Measurements from ENCODE around the gene LEFTY2. TPM values are rescaled to one million over a fixed set of nuclear protein-coding genes. Genes with fewer than 3 reads are reported as not detected.
"Not testable (repeated sequence)": the region's sequence is repeated elsewhere in the genome, so short reads cannot be mapped to it uniquely, and the experiment has no call there.

Gene LEFTY2
- total RNA-seq, 2 experiments from 2014 or later, result 0.10 TPM; not detected in 1

DNA sequence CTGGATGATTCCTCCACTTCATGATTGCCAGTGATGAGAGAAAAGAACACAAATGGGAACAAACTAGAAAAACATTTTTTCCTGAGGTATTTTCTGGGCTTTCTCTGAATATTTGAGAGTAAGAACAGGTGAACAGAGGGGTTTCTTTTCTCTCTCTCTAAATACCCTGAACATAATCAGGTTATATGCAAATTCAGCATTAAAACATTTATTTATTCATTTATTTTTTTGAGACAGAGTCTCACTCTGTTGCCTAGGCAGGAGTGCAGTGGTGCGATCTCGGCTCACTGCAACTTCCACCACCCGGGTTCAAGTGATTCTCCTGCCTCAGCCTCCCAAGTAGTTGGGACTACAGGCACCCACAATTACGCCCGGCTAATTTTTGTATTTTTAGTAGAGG, 5.8 kb upstream of the LEFTY2 start:
- peaks cover 8% of the 10 kb centered on the region for H3K4me1 Mint-ChIP-seq (ENCODE audit: low read depth)
- CTCF ChIA-PET, result no interaction called here

DNA sequence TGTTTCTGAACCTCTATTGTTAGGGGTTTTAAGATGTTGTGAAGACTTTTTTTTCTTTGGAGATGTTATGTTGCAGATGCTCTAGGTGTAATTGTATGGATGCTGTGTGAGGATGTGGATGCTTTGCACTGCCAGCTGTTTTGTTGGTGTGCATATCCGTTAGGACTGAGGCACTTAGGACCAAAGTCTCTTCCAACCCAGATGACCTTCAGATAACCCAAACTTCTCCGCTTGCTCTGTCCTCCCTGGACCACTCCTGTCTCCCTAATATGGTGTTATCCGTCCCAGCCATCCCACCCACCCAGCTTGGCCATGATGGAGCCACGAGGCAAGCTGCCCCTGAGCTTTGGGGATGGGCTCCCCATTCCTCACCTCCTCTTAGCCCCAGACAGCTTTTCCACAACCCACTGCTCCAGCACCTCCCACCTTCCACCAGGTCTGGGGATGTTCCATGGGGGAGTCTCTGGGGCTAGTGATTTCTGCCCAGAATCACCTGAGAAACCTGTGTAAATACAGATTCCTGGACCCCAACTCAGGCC, 5.1 kb upstream of the LEFTY2 start:
- CTCF ChIA-PET, result interaction anchor here (0.7 kb wide), 1 partner anchor 136 kb away, joined by 3 read pairs; the partner anchor contains the start of gene EPHX1
- Mint-ChIP-seq H3K27ac (no peak overlapping the region), H3K4me1 (ENCODE audit: low read depth) (peaks cover 8% of the 10 kb centered on the region), H3K4me3 (no peak overlapping the region), H3K9me3 (no peaks in the 10 kb centered on the region), H3K27me3 (ENCODE audit: low read depth) (peaks cover 2% of the 10 kb centered on the region), H3K36me3 (ENCODE audit: low read depth) (no peaks in the 10 kb centered on the region)
- no peak for DNase-seq
- intact Hi-C loops (cut with micrococcal nuclease), result no loop called here

More for the DNA sequence above, 5.8 kb upstream of the LEFTY2 start:
- no peak for DNase-seq
- intact Hi-C loops (cut with micrococcal nuclease), result no loop called here
- no peaks in the 10 kb centered on the region for H3K9me3 Mint-ChIP-seq
- H3K27me3 Mint-ChIP-seq (ENCODE audit: low read depth), result peaks cover 3% of the 10 kb centered on the region
- H3K27ac Mint-ChIP-seq, result no peak overlapping the region
- H3K4me3 Mint-ChIP-seq, result no peak overlapping the region
- H3K36me3 Mint-ChIP-seq (ENCODE audit: low read depth), result no peaks in the 10 kb centered on the region

DNA sequence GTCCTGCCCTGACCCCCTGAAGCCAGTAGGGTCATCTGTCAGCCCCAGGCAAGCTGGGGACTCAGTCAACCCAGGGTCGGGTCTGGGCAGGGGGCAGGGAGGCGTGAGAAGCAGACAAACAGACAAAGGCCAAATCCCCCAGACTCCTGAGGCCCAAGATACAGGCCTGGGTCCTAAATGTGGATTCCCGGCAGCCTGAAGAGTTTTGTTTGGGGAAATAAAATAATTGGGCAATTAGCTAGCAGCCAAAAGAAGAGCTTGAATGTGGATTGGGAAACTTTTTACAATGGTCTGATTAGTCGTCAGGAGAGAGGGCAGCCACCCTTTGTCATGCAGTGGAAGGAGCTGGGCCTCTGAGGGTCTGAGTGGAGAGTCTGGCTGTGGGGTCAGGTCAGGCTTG, 4.5 kb upstream of the LEFTY2 start:
- H3K4me3 Mint-ChIP-seq, result no peak overlapping the region
- H3K27ac Mint-ChIP-seq, result no peak overlapping the region
- H3K36me3 Mint-ChIP-seq (ENCODE audit: low read depth), result no peaks in the 10 kb centered on the region
- H3K9me3 Mint-ChIP-seq, result no peaks in the 10 kb centered on the region
- intact Hi-C loops (cut with micrococcal nuclease), result no loop called here
- CTCF ChIA-PET, result interaction anchor here (0.7 to 2.1 kb wide), 2 partner anchors 17 to 135 kb away, joined by 3 to 5 read pairs; partner anchors contain the start of gene EPHX1
- DNase-seq, result no peak
- peaks cover 8% of the 10 kb centered on the region for H3K4me1 Mint-ChIP-seq (ENCODE audit: low read depth)
- no peaks in the 10 kb centered on the region for H3K27me3 Mint-ChIP-seq (ENCODE audit: low read depth)

DNA sequence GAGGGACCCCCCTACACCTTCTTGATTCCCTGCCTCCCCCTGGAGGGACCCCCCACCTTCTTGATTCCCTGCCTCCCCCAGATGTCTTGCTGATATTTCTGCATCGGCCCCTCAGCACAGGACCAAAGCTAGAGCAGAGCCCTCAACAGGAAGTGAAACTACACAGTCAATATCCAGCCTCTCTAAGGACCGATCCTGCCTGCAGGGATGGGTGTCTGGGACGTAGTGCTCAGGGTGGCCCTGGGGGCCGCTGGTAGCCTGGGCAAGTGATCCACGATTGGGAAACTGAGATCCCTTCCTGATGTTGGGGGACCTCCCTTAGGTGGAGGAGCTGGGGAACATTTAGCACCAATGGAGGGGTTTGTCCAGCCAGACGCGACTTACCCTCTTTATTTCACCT, 3.9 kb upstream of the LEFTY2 start:
- H3K27ac Mint-ChIP-seq, result no peak overlapping the region
- CTCF ChIA-PET, result interaction anchor here (0.5 to 2.1 kb wide), 5 partner anchors 12 to 626 kb away, joined by 3 to 5 read pairs (median 3); no protein-coding TSS in a partner anchor
- intact Hi-C loops (cut with micrococcal nuclease), result no loop called here
- no peaks in the 10 kb centered on the region for H3K27me3 Mint-ChIP-seq (ENCODE audit: low read depth)
- no peaks in the 10 kb centered on the region for H3K36me3 Mint-ChIP-seq (ENCODE audit: low read depth)
- no peak for DNase-seq
- H3K9me3 Mint-ChIP-seq, result no peaks in the 10 kb centered on the region
- peaks cover 8% of the 10 kb centered on the region for H3K4me1 Mint-ChIP-seq (ENCODE audit: low read depth)
- H3K4me3 Mint-ChIP-seq, result no peak overlapping the region

DNA sequence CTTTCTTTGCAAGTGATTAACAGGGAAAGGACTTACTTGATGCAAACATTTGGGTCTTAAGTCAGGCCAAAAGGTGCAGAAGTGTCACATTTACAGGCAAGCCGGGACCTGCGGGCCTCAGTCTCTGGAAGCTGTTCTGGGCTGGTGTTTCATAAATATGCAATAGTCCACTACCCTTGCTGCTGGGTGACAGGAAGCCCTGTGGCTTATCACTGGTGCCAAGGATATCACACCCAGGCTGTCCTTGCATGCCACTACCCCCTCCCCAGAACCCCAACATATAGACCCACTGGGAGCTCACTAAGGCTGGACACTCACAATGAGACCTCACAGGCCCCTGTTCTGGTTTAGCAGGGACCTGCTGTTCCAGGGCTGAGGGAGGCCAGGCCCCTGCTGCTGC, 3.4 kb upstream of the LEFTY2 start:
- no peaks in the 10 kb centered on the region for H3K36me3 Mint-ChIP-seq (ENCODE audit: low read depth)
- CTCF ChIA-PET, result interaction anchor here (0.5 to 2.1 kb wide), 5 partner anchors 12 to 625 kb away, joined by 3 to 5 read pairs (median 3); no protein-coding TSS in a partner anchor
- no peak overlapping the region for H3K4me3 Mint-ChIP-seq
- no peak for DNase-seq
- H3K4me1 Mint-ChIP-seq (ENCODE audit: low read depth), result peaks cover 8% of the 10 kb centered on the region
- no peaks in the 10 kb centered on the region for H3K9me3 Mint-ChIP-seq
- no peak overlapping the region for H3K27ac Mint-ChIP-seq
- intact Hi-C loops (cut with micrococcal nuclease), result no loop called here
- H3K27me3 Mint-ChIP-seq (ENCODE audit: low read depth), result no peaks in the 10 kb centered on the region

DNA sequence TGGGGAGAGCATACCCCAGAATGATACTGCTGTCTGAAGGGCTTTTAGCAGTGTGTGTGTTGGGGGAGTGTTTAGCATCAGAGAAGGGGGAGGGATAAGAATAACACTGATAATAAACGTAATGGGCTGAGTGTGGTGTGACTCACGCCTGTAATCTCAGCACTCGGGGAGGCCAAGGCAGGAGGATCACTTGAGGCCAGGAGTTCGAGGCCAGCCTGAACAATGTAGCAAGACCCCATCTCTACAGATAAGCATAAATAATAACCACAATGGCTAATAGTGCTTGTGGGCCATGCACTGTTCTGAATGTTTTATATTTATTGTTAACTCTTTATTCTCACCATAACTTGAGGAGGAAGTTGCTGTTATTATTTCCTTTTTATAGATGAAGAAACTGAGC, 2.6 kb upstream of the LEFTY2 start:
- DNase-seq, result no peak
- no peak overlapping the region for H3K4me3 Mint-ChIP-seq
- H3K4me1 Mint-ChIP-seq (ENCODE audit: low read depth), result peaks cover 8% of the 10 kb centered on the region
- H3K27me3 Mint-ChIP-seq (ENCODE audit: low read depth), result no peaks in the 10 kb centered on the region
- no peaks in the 10 kb centered on the region for H3K36me3 Mint-ChIP-seq (ENCODE audit: low read depth)
- H3K27ac Mint-ChIP-seq, result no peak overlapping the region
- CTCF ChIA-PET, result interaction anchor here (0.8 to 2.1 kb wide), 3 partner anchors 12 to 44 kb away, joined by 3 to 5 read pairs (median 3); no protein-coding TSS in a partner anchor
- no peaks in the 10 kb centered on the region for H3K9me3 Mint-ChIP-seq
- intact Hi-C loops (cut with micrococcal nuclease), result no loop called here

DNA sequence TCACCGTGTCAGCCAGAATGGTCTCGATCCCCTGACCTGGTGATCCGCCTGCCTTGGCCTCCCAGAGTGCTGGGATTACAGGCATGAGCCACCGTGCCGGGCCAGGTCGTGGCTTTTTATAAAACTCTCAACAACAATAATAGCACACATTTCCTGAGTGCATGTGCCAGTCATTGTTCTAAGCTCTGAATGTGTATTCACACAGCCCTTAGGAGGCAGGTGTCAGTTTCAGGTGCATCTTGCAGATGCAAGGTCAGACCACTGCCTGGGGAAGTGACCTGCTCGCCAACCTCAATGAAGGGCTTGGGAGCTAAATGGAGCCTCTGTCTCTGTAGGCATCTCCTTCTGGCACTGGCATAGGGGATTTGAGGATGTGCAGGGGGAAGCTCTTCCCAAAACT, 1.6 kb upstream of the LEFTY2 start:
- H3K4me3 Mint-ChIP-seq, result no peak overlapping the region
- no peak overlapping the region for H3K27ac Mint-ChIP-seq
- CTCF ChIA-PET, result interaction anchor here (1.4 to 2.0 kb wide), 2 partner anchors 18 to 45 kb away, joined by 3 to 5 read pairs; no protein-coding TSS in a partner anchor

DNA sequence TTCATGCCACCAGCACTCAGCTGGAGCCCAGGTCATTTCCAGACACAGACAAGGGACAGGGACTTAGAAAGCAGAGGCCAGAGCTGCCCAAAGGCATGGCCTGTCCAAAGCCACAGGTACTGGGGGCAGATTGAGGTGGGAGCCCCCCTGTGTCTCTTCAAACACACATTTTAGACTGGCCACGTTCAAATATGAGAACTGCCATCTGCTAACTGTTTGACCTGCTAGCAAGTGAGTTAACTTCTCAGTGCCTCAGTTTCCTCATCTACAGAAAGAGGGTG, 862 bp upstream of the LEFTY2 start:
- no peaks in the 10 kb centered on the region for H3K27me3 Mint-ChIP-seq (ENCODE audit: low read depth)
- peaks cover 8% of the 10 kb centered on the region for H3K4me1 Mint-ChIP-seq (ENCODE audit: low read depth)
- CTCF ChIA-PET, result interaction anchor here (2.0 kb wide), 1 partner anchor 19 kb away, joined by 5 read pairs; no protein-coding TSS in a partner anchor
- no peak overlapping the region for H3K27ac Mint-ChIP-seq
- no peaks in the 10 kb centered on the region for H3K9me3 Mint-ChIP-seq
- DNase-seq, result no peak
- no peak overlapping the region for H3K4me3 Mint-ChIP-seq
- intact Hi-C loops (cut with micrococcal nuclease), result no loop called here
- no peaks in the 10 kb centered on the region for H3K36me3 Mint-ChIP-seq (ENCODE audit: low read depth)

More for the DNA sequence above, 1.6 kb upstream of the LEFTY2 start:
- no peak for DNase-seq
- intact Hi-C loops (cut with micrococcal nuclease), result no loop called here
- no peaks in the 10 kb centered on the region for H3K36me3 Mint-ChIP-seq (ENCODE audit: low read depth)
- peaks cover 8% of the 10 kb centered on the region for H3K4me1 Mint-ChIP-seq (ENCODE audit: low read depth)
- H3K27me3 Mint-ChIP-seq (ENCODE audit: low read depth), result no peaks in the 10 kb centered on the region
- H3K9me3 Mint-ChIP-seq, result no peaks in the 10 kb centered on the region

DNA sequence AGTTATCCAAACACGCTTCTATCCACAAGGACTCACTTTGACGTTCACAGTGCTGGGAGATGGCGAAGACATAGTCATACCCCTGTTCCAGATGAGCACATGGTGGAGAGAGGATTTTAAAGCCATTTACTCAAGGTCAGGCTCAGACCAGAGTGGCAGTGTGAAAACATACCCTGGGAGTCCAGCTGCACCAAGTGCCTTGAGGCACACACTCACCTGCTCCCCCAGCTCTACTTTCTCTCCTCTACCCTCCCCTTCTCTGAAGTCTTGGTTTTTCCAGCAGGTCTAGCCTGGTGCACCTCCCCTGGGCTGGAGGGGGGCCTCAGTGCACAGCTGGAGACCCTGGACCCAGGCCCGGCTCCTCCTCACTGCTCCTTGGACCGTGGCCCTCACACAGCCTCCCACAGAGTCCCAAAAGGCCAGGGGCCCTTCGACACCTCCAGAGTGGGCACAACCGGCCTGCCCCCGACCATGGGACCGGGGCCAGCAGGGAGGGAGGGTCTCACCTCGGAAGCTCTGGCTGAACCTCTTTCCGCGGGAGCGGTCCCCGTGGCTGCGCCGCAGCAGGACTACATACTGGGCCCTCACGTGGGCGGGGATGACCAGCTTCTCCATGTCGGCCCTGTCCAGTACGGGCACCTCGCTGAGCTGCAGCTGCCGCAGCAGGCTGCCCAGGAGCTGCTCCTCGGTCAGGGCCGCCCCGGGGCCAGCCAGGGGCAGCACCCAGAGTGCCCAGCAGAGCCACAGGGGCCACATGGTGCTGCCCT, 452 bp downstream of the LEFTY2 start:
- intact Hi-C loops (cut with micrococcal nuclease), result no loop called here
- H3K36me3 Mint-ChIP-seq (ENCODE audit: low read depth), result no peaks in the 10 kb centered on the region
- no peak for DNase-seq
- H3K4me1 Mint-ChIP-seq (ENCODE audit: low read depth), result peaks cover 8% of the 10 kb centered on the region
- CTCF ChIA-PET, result interaction anchor here (1.3 kb wide), 1 partner anchor 460 kb away, joined by 3 read pairs; no protein-coding TSS in a partner anchor
- no peaks in the 10 kb centered on the region for H3K9me3 Mint-ChIP-seq
- H3K27me3 Mint-ChIP-seq (ENCODE audit: low read depth), result no peaks in the 10 kb centered on the region
- no peak overlapping the region for H3K27ac Mint-ChIP-seq
- H3K4me3 Mint-ChIP-seq, result no peak overlapping the region

DNA sequence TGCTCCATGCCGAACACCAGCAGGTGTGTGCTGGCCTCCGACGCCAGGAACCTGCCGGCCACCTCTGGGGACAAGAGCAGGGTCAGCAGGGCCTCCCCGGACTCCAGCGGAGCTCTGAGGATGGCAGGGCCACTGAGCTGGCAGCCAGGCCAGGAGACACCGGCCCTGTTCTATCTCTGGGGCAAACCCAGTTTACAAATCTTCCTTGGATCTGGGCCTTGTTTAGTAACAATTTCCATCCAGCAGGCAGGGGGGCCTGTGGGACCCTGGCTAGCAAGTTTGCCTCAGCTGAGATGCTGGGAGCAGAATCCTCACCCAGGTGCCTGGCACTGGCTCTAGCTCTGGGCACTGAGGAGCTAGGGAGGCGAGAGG, 1.1 kb downstream of the LEFTY2 start:
- H3K9me3 Mint-ChIP-seq; H3K4me3 Mint-ChIP-seq; H3K4me1 Mint-ChIP-seq (ENCODE audit: low read depth); H3K27ac Mint-ChIP-seq; H3K36me3 Mint-ChIP-seq (ENCODE audit: low read depth); H3K27me3 Mint-ChIP-seq (ENCODE audit: low read depth); DNase-seq; intact Hi-C loops (cut with micrococcal nuclease): not testable (repeated sequence)
- CTCF ChIA-PET, result interaction anchor here (1.3 kb wide), 1 partner anchor 459 kb away, joined by 3 read pairs; no protein-coding TSS in a partner anchor

DNA sequence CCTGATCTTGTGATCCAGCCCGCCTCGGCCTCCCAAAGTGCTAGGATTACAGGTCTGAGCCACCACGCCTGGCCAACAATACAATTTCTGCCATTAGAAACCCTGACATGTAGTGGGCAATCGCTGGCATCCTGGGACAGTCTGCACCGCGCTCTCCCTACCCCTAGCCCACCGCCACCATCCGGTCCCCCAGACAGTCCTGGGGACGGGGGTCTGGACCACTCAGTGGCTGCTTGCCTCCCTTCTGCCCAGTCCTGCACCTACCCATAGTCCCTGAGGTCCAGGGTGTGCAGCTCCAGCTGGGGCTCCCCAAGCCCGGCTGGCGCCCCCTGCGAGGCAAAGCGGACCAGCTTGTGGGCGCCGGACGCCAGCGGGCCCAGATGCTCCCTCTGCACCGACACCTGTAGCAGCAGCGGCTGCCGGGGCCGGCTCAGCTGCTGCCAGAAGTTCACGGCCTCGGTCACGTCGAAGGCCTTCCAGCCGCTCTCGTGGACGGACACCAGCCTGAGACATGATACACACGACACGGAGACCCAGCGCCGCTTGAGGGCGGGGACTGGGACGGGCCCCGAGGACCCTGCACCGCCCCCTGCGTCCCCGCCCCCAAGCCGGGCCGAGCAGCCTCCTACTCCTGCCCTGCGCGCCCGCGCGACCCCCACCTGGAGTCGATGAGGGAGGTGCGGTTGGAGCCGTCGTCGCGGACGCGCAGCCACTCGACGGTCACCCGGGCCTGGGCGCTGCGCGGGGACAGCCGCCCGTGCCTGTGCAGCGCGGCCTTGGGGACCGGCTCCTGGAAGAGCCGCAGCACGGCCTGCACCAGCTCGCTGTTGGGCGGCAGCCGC, 1.7 kb downstream of the LEFTY2 start:
- H3K27ac Mint-ChIP-seq; H3K4me1 Mint-ChIP-seq (ENCODE audit: low read depth); H3K36me3 Mint-ChIP-seq (ENCODE audit: low read depth); DNase-seq; intact Hi-C loops (cut with micrococcal nuclease); H3K9me3 Mint-ChIP-seq; H3K4me3 Mint-ChIP-seq; H3K27me3 Mint-ChIP-seq (ENCODE audit: low read depth): not testable (repeated sequence)
- CTCF ChIA-PET, result interaction anchor here (0.7 to 1.3 kb wide), 3 partner anchors 48 to 458 kb away, joined by 3 read pairs; no protein-coding TSS in a partner anchor
